ENCODE data around the gene MRPL24. TPM values are rescaled to one million over a fixed set of nuclear protein-coding genes. Genes with fewer than 3 reads are reported as not detected.

Gene MRPL24
- total RNA-seq, 1 experiment from 2014 or later: 27.3 TPM

- H3K14ac ChIP-seq (ENCODE audit: insufficient read depth, low read length): peak overlapping the region; percentile 80
- no peak overlapping the region for H2BK15ac ChIP-seq (ENCODE audit: low read depth, low read length)
- H2BK20ac ChIP-seq (ENCODE audit: low read depth, low read length, poor library complexity, severe bottlenecking): no peak overlapping the region
These were observed 47.7 kb downstream of the MRPL24 start for GRCh38 chr1:156692925-156693847.

More at GRCh38 chr1:156692925-156693847, 47.7 kb downstream of the MRPL24 start:
- no peaks in the 10 kb centered on the region for H3K27me3 ChIP-seq (ENCODE audit: insufficient read depth, low read length)
- H3K9me3 Mint-ChIP-seq: peaks cover 0 to 5% of the 10 kb centered on the region in 2 experiments; a peak in 1 of 5 replicates
- no peak overlapping the region for H3K56ac ChIP-seq (ENCODE audit: insufficient read length, low read depth, low read length)
- H3K36me3 Mint-ChIP-seq (ENCODE audit: insufficient read depth in 1 of 3, low read depth in 3 of 3): peaks cover 1 to 13% (median 10%) of the 10 kb centered on the region in 3 experiments; a peak in 5 of 7 replicates
- H3K9me3 ChIP-seq (ENCODE audit: control insufficient read depth, low read depth, low read length): no peaks in the 10 kb centered on the region
- peak overlapping the region; percentile 54 for H2AK5ac ChIP-seq (ENCODE audit: insufficient read length, low read length)
- peaks cover 10% of the 10 kb centered on the region for H3K23me2 ChIP-seq (ENCODE audit: insufficient read length, low read depth, low read length, poor library complexity, severe bottlenecking)
- peak overlapping the region; percentile 58 for H2BK12ac ChIP-seq (ENCODE audit: insufficient read length, low read depth, low read length)
- TF ChIP-seq CTCF (conservative IDR thresholded peaks at IDR 0.05): no peak
- H4K8ac ChIP-seq (replicated peaks; ENCODE audit: insufficient read length, low read depth, low read length): no peak overlapping the region
- no peak overlapping the region for H2BK5ac ChIP-seq (ENCODE audit: insufficient read length, low read length)
- no peak overlapping the region for H3K23ac ChIP-seq (ENCODE audit: insufficient read length, low read depth, low read length)
- no peaks in the 10 kb centered on the region for H3K79me1 ChIP-seq (ENCODE audit: insufficient read depth, low read depth, low read length, poor library complexity, severe bottlenecking)
- H3T11ph ChIP-seq (ENCODE audit: low read length): no peak overlapping the region
- H3K4me1 Mint-ChIP-seq: peaks cover 57 to 73% of the 10 kb centered on the region in 2 experiments
- H3K27me3 Mint-ChIP-seq (ENCODE audit: low read depth): peaks cover 13% of the 10 kb centered on the region
- WGBS (ENCODE audit: extremely low coverage, insufficient read length, low lambda C conversion rate): no CpG with 5 or more reads among the region's 16 CpGs
- H3K18ac ChIP-seq (ENCODE audit: insufficient read length, low read depth, low read length): peak overlapping the region; percentile 80
- DNase-seq: peak; percentile 98
- peak overlapping the region; percentile 53 for H3K4me2 ChIP-seq (ENCODE audit: insufficient read depth, insufficient read length, low read length)
- no peak overlapping the region for H4K5ac ChIP-seq (ENCODE audit: insufficient read length, low read depth, low read length)
- no peak overlapping the region for H3K9ac ChIP-seq (ENCODE audit: extremely low read depth, insufficient read length, low read length)
- H3K27ac ChIP-seq (ENCODE audit: insufficient read length, low read depth, low read length): no peak overlapping the region
- H3K4ac ChIP-seq (ENCODE audit: low read depth, low read length): peak overlapping the region; percentile 20; the same call in 1 of the 2 replicates
- H2AFZ ChIP-seq (ENCODE audit: low read length): no peak overlapping the region
- no peaks in the 10 kb centered on the region for H3K79me2 ChIP-seq (ENCODE audit: insufficient read depth, low read length)
- H3K4me1 ChIP-seq (ENCODE audit: insufficient read depth, low read length): peaks cover 17% of the 10 kb centered on the region; the same call in 1 of the 2 replicates
- H3K27ac Mint-ChIP-seq: peak overlapping the region; percentile 91 to 96 (median 92)
- H4K20me1 ChIP-seq (ENCODE audit: control insufficient read depth, insufficient read depth, insufficient read length): no peaks in the 10 kb centered on the region
- H2BK120ac ChIP-seq (ENCODE audit: low read depth, low read length, poor library complexity, severe bottlenecking): no peak overlapping the region
- peak overlapping the region; percentile 54 to 75 for H3K4me3 Mint-ChIP-seq
- peak overlapping the region; percentile 55 for H4K91ac ChIP-seq (ENCODE audit: insufficient read length, low read depth, low read length)
